Suppressor macrophage (primary cell): Measurements from ENCODE around the gene SLC44A4.

ENCODE experiments used
- DNase-seq, 4 experiments: peaks; one replicate each; pipeline ENCODE4 v3.0.0-alpha.2; 2020 to 2022

SLC44A4 gene

GRCh38 chr6:31900917-31901414 lies 22.2 kb upstream of the SLC44A4 start:
- no peak for DNase-seq

DNA sequence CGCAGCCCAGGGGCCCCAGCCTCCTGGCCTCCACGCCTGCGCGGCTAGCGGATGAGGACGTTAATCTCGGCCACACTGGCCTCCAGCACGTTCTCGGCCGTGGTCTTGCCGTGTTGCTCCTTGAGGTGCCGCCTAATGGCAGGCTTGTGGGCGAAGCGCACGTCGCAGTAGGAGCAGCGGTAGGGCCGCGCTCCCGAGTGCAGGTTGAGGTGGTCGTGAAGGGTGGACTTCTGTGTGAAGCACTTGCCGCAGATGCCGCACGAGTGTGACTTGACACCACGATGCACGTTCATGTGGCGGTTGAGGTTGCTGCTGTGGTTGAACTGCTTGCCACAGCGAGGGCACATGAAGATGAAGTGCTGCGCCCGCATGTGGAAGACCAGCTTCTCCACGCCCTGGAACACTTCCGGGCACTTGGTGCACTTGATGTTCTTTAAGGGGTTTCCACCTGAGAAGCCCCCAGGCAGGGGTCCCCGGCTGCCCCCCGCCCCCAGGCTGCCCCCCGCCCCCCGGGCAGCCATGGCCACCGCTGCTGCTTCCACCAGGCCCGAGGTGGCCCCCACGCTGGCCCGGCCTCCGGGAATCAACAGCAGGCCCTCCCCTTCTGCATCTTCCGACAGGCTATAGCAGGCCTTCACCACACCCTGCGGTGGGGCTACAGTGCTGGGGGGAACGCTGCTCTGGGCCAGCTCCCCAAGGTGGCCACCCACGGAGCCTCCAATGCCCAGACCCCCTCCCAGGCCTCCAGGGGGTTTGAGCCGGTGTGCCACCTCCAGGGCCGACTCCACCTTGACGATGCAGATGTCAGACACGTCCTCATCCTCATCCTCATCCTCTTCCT lies 21.3 kb upstream of the SLC44A4 start:
- DNase-seq = no peak

DNA sequence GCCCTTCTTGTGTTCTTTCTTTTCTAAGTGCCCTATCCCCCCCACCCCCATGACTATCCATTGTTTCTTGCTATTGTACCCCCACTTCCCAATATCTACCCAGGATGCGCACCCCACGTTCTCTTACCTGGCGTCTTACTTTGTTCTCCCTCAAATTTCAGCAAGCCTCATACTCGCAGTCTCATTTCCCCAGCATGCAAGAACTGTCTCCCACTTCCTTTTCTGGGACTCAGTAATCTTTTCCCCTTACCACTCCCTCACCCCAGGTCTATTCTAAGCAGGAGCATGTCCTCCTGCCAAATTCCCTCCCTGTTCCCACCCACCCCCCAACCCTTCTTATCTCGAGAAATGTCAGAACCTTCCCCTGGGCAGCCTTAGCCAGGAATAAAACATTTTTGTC lies 20.4 kb upstream of the SLC44A4 start:
- peak in 1 of 4 experiments; percentile 38 for DNase-seq

GRCh38 chr6:31898383-31899011 lies 19.7 kb upstream of the SLC44A4 start:
- DNase-seq = peak in 2 of 4 experiments; percentile 30 to 44

DNA sequence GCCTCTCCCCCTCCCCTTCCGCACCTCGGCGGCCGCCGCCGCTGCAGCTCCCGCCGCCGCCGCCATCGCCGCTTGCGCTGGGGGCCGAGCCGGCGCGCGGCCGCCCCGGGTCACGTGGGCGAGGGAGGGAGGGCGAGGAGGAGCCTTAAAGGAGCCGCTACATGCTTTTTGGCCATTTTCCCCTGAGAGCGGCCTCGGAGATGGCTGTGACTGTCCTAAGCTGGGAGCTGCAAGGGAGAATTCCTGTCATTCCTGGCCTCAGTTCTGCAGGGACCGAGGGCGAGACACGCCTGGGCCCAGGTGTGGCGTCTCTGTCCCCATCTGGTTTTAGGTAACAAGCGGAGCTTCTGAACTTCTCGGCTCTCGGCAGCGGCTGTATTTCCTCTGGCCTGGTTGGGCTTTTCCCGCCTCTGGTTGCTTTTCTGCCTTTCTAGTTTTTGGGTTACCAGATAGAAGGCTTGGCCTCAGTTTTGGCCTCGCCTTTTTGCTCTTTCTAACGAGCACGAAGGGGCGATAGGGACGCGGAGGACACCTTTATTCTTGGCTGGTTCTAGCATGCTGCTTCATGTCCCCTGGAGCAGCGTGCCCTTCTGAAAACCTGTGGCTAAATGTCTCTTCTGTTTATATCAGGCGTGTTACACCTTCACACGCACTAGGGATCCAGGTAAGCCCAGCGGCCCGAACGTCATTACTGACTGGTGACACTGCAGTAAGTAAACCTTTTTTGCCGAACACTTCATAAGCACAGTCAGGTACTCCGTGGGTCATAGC lies 19.0 kb upstream of the SLC44A4 start, which contains the start of gene EHMT2:
EHMT2 (minus strand) TSS at position 87 of the 771 bp plus-strand sequence; CDS start at position 66, 21 bp downstream.
- DNase-seq = peak; percentile 89 to 96 (median 92)

DNA sequence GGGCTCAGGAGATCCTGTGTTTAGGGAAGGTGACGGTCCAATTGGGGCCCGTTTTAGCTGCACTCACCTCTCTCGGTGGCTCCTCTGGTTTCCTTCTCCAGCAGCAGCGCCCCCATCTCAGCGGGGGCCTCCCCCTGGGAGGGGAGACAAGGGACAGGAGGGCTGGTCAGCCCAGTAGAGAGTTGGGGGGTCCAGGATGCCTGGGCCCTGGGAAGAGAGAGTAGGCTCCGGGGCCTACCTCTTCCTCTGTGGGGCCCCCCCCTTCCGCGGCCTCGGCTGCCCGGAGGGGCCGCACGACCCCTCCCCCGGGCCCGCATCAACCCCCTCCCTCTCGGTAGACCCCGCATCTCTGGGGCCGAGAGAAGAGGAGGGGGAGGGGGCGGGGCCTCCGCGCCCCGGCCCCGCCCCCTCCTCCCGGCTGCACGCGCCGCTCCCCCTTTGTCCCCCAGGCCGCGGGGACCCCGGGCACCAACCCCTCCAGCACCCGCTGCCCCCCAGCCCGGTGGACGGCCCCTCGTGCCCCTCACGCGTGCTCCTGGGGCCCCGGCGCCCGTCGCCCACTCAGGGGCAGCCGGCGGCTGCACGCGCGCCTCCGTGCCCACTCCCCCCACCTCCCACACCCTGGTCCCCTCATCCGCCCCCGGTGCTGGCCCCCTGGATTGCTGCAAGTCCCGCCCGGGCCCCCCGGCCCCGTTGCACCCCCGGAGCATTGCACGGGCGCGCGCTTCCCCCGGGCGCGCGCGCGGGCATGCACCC lies 18.2 kb upstream of the SLC44A4 start:
- DNase-seq = no peak

GRCh38 chr6:31896493-31896855 lies 17.7 kb upstream of the SLC44A4 start:
- no peak for DNase-seq

GRCh38 chr6:31892821-31893220 lies 14.0 kb upstream of the SLC44A4 start:
- no peak for DNase-seq

DNA sequence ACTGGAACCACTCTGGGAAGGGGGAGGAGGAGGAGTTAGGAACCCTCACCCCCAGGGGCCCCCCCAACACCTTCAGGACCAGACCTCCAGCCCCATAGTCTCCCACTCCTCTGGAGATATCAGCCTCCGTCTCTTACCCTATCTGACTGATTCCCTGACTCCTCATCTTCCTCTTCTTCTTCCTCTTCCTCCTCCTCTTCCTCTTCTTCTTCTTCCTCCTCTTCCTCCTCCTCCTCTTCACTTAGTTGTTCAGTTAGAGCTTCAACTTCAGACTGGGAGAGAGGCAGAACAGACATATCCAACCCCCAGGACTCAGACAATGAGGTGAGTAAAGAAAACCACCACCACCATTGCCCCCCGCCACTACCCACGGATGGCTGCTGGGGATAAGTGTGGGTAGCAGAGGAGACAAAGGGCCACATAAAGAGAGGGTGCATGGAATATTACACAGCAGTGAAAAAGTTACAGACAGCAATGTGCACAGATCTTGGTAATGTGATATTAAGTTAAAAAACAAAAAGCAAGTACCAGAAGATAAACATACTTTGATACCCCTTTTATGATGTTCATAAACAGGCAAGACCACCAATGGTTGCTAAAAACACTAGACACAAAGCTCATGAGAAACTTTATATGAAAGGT lies 10.7 kb upstream of the SLC44A4 start:
- no peak for DNase-seq

- DNase-seq = peak; percentile 33 to 83 (median 53)
These were observed 9.8 kb upstream of the SLC44A4 start for GRCh38 chr6:31888276-31889258.

DNA sequence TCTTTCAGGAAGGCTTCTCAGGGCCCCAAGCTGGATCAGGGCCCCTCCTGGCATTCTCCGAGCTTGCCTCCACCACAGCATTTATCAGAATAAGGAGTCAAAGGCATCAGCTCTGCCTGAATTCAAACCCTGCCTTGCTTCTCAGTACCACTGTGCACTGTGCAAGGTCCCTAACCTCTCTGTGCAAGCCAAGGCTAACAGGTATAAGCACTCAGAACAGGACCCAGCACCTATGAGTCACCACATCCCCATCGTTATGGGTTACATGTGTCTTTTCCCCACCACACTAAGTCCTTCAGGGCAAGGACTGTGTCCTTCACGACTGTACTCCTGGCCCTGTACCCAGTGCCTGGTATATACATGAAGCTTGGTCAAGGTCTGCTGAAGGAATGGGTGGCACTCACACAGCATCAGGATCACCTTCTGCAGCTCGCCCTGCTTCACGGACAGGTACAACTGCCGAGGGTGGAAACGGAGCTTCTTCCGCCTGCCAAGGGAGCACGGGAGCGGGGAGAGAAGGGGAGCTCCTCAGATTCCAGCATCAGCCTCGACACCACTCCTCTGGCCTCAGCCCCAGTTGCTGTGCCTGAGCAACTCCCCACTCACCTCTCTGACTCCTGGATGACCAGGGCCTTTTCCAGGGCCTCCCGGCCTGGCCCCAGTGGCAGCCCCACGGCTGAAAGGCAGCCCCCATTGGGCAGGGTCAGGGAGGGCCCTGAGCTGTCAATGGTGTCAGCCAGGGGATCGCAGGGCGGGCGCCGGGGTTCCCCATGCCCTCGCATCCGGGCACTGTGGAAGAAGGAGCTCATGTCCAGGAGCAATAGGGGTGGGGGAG lies 8.6 kb upstream of the SLC44A4 start:
- no peak for DNase-seq

DNA sequence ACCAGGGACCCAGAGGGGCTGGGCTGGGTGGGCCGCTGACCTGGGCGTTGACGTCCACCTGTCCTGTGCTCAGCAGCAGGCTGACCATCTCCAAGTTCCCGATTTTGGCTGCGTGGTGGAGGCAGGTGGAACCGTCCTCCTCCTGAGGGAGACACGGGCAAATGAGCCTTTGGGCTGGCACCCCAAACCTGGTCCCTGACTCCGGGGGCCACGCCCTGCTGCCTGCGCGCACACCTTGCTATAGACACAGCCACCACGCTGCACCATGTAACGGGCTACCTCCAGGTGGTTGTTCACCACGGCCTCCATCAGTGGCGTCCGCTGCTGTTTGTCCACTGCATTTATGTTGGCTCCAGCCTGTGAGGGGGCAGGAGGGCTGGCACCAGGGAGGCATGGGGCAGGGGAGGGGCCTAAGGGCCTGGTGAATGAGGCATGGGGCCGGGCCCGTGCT lies 7.8 kb upstream of the SLC44A4 start:
- DNase-seq = no peak

DNA sequence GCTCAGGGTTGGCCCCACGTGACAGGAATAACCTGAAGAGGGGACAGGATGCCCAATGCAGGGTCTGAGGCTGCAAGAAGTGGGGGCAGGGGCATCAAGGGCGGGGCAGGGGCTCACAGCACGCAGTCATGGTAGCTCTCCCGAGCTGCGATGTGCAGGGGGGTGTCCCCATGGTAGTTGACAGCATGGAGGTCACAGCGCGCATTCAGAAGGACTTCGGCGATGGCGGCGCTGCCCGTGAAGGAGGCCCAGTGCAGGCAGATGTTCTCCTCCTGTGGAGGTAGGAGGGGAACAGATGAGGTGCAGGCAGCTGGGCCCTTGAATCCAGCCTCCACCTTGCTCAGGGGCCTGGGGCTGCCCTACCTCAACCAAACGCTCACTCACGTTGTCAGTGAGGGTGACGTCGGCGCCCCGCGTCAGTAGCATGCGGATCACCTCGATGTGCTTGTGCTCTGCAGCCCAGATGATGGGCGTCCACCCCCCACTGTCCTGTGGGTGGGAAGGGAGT lies 5.8 kb upstream of the SLC44A4 start:
- no peak for DNase-seq

GRCh38 chr6:31883676-31884075 lies 4.9 kb upstream of the SLC44A4 start:
- DNase-seq = no peak

DNA sequence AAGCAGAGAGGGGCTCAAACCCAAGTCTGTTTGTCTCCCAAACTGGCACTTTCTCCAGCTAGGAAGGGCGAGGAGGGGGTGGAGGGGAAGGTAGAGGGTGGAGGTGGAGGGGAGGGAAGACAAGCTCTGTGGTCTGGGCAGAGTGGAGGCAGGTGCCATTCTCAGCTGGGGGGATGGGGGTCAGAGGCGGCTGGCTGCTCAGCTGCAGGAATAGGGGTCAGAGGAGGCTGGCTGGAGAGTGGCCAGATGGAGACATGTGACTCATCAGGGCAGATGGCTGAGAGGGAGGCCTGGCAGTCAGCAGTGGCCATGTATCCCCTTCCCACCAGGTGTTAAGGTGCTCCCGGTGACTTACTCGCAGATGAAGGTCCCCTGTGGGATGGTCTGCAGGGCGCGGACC lies 3.5 kb upstream of the SLC44A4 start:
- no peak for DNase-seq

GRCh38 chr6:31881136-31881859 lies 2.5 kb upstream of the SLC44A4 start:
- no peak for DNase-seq

DNA sequence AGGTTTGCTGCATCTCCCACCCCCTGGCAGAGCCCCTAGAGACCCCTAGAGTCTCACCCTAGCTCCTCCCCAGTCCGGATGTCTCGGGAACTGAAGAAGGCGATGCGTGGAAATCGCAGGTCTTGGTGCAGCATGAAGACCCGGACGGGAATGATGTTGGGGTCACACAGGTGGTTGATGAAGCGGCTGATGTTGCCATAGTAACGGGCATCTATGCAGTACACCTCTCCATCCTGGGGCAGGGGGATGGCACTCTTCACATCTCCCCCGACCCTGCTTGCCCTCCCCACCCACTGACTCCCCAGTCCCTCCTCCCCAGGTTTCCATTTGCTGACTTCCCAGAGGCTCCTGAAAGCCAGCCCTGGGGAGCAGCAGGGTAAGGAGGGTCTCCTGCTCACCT lies 1.8 kb upstream of the SLC44A4 start:
- no peak for DNase-seq

- DNase-seq = no peak
These were observed 1.1 kb upstream of the SLC44A4 start for GRCh38 chr6:31879901-31880300.

DNA sequence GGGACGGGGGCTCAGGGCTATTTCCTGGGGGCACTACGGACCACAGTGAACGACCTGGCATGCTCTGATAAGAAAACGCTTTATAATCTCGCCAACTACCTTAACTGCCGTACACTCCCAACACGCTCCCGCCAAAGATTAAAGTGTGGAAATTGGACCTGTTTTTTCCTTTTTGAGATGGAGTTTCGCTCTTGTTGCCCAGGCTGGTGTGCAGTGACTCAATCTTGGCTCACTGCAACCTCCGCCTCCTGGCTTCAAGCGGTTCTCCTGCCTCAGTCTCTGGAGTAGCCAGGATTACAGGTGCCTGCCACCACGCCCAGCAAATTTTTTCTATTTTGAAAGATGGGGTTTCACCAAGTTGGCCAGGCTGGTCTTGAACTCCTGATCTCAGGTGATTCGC lies 346 bp upstream of the SLC44A4 start:
- DNase-seq = no peak
